ENCODE results near the gene KIRREL2. TPM values are rescaled to one million over a fixed set of nuclear protein-coding genes. Genes with fewer than 3 reads are reported as not detected.

The KIRREL2 gene
- total and polyA plus RNA-seq, 8 donors: 0.08 to 3.5 (median 2.4) TPM; not detected in 1

DNA sequence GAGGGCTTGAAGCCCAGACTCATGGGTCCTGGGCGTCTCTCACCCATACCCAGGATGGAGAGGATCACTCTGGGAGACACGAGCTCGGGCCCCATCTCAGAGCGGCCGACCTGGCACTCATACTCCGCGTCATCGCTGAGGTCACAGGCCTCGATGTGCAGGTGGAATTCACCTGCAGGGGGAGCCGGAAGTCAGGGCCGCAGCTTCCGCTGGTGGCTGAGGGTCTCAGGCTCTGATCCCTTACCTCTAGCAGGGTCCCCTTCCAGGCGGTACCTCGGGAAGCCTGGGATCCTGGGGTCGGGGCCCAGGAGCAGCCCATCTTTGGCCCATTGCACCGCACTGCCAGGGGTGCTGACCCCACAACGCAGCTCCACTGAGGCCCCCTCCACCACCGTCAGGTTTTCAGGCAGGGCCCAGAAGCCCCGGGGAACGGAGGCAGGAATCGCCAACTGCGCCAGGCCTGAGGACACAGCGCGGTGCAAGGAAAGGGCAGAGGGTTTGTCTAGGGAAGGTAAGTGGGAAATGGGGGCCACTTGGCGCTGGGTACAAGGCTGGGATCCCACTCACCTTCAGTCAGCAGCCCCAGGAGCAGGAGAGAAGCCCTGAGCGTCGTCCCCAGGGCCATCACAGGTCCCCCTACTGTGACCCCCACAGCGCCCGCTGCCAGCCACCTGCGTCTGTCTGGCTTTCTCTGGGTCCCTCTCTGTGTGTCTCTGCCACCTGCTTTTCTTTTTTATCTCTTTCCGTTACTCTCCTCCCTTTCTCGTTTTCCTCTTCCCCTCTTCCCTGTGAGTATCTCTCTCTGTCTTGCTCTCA, 5.3 kb upstream of the KIRREL2 start:
- Histone ChIP-seq H3K9me3 (no peaks in the 10 kb centered on the region), H3K4me1 (peaks cover 0 to 6% of the 10 kb centered on the region in 2 donors), H3K27ac (no peak overlapping the region), H3K36me3 (no peaks in the 10 kb centered on the region), H3K4me3 (no peak overlapping the region), H3K27me3 (peaks cover 16 to 100% of the 10 kb centered on the region in 2 donors)
- TF ChIP-seq, protein P1, sequence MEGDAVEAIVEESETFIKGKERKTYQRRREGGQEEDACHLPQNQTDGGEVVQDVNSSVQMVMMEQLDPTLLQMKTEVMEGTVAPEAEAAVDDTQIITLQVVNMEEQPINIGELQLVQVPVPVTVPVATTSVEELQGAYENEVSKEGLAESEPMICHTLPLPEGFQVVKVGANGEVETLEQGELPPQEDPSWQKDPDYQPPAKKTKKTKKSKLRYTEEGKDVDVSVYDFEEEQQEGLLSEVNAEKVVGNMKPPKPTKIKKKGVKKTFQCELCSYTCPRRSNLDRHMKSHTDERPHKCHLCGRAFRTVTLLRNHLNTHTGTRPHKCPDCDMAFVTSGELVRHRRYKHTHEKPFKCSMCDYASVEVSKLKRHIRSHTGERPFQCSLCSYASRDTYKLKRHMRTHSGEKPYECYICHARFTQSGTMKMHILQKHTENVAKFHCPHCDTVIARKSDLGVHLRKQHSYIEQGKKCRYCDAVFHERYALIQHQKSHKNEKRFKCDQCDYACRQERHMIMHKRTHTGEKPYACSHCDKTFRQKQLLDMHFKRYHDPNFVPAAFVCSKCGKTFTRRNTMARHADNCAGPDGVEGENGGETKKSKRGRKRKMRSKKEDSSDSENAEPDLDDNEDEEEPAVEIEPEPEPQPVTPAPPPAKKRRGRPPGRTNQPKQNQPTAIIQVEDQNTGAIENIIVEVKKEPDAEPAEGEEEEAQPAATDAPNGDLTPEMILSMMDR (IDR thresholded peaks at IDR 0.05): no peak
- intact Hi-C loops (cut with DNase I): no loop called here
- no peak for ATAC-seq
- peak in 1 of 4 donors; percentile 62 for DNase-seq

GRCh38 chr19:35852029-35852780, 4.5 kb upstream of the KIRREL2 start, which contains the start of gene NPHS1:
Gene NPHS1 (minus strand): TSS chr19:35852504. CDS start chr19:35851837, 667 bp downstream.
- peaks cover 17 to 100% of the 10 kb centered on the region in 2 donors for H3K27me3 ChIP-seq
- TF ChIP-seq, protein P1 (IDR thresholded peaks at IDR 0.05): no peak
- no peak within 1 kb of the TSS for H3K27ac ChIP-seq
- H3K4me1 ChIP-seq: peaks cover 0 to 14% of the 10 kb centered on the region in 2 donors
- no peak within 1 kb of the TSS for H3K4me3 ChIP-seq
- no peaks in the 10 kb centered on the region for H3K36me3 ChIP-seq
- ATAC-seq (no peak), DNase-seq (peak in 1 of 4 donors; percentile 49)
- H3K9me3 ChIP-seq: no peaks in the 10 kb centered on the region
- intact Hi-C loops (cut with DNase I): no loop called here

DNA sequence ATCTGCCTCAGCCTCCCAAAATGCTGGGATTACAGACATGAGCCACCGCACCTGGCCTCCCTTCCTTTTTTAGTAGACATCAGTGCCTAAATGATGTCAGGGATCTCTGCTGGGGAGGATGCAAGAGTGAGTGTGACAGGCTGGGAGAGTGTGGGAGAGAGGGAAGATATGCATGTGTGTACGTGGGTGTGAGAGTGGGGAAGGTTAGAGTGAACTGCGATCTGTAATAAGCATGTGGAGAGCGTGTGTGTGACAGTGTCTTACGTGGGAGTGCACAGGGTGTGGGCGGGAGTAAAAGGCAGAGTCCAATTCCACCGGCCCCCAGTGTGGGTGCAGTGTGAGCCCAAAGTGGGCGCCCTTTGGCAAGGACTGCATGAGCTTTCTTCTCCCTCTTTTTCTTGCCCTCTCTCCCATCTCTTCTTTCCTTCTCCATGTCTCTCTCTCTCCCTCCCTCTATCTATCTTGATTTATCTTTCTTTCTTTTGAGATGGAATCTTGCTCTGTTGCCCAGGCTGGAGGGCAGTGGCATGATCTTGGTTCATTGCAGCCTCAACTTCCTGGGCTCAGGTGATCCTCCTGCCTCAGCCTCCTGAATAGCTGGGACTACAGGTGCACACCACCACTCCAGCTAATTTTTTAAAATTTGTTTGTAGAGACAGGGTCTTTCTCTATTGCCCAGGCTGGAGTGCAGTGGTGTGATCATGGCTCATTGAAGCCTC, 3.5 kb upstream of the KIRREL2 start:
- Histone ChIP-seq H3K27ac (no peak overlapping the region), H3K36me3 (no peaks in the 10 kb centered on the region), H3K9me3 (no peaks in the 10 kb centered on the region), H3K27me3 (peaks cover 22 to 100% of the 10 kb centered on the region in 2 donors), H3K4me1 (peaks cover 0 to 14% of the 10 kb centered on the region in 2 donors), H3K4me3 (no peak overlapping the region)
- ATAC-seq (no peak), DNase-seq (peak in 1 of 4 donors; percentile 53)
- TF ChIP-seq, protein P1 (IDR thresholded peaks at IDR 0.05): no peak
- intact Hi-C loops (cut with DNase I): no loop called here

DNA sequence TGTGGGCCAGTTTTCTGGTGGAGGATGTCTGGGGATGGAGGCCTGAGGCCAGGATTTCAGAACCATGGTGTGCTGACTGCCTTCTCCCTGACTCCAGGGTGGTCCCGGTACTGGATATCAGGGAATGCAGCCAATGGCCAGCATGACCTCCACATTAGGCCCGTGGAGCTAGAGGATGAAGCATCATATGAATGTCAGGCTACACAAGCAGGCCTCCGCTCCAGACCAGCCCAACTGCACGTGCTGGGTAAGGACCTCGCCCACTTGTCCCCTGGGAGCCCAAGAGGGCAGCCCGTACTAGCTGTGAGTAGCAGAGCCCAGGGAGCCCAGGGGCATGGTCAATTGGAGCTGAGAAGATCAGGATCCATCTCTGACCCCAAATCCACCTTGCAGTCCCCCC, 1.6 kb downstream of the KIRREL2 start:
- intact Hi-C loops (cut with DNase I): no loop called here

More for the DNA sequence above, 1.6 kb downstream of the KIRREL2 start:
- peak in 1 of 4 donors; percentile 36 for DNase-seq
- no peak for ATAC-seq
- no peaks in the 10 kb centered on the region for H3K36me3 ChIP-seq
- H3K27me3 ChIP-seq: peaks cover 34 to 100% of the 10 kb centered on the region in 2 donors
- no peak overlapping the region for H3K27ac ChIP-seq
- H3K4me3 ChIP-seq: no peak overlapping the region
- H3K9me3 ChIP-seq: no peaks in the 10 kb centered on the region
- TF ChIP-seq, protein P1 (IDR thresholded peaks at IDR 0.05): no peak
- peaks cover 0 to 24% of the 10 kb centered on the region in 2 donors for H3K4me1 ChIP-seq
